SU-DHL-6 (cell line): Measurements from ENCODE around the gene SMIM38.

ENCODE experiments used
- H2AFZ ChIP-seq: fragments of 200-600 bp; sonication (generic); 2 replicates; pipeline ENCODE4 v1.6.1; 2014; ENCODE audit warnings: low read depth, mild to moderate bottlenecking, moderate library complexity, mixed read lengths, antibody characterized with exemption, low read length; ENCODE audit not compliant: severe bottlenecking
- H3F3A ChIP-seq: fragments of 200-600 bp; shearing (Covaris generic); 2 replicates; pipeline ENCODE4 v1.6.0; 2016; ENCODE audit warnings: antibody characterized with exemption, mild to moderate bottlenecking; ENCODE audit not compliant: insufficient read depth
- H3K27ac ChIP-seq: fragments of 200-600 bp; sonication (generic); 2 replicates; pipeline ENCODE4 v1.5.1; 2016; ENCODE audit warnings: low read depth, mild to moderate bottlenecking, low read length, moderate library complexity, mixed read lengths
- H3K27me3 ChIP-seq: fragments of 200-600 bp; sonication (generic), shearing (Covaris generic); 2 replicates; pipeline ENCODE4 v1.6.0; 2014; ENCODE audit warnings: mild to moderate bottlenecking, low read length
- H3K36me3 ChIP-seq: fragments of 200-600 bp; sonication (generic); 2 replicates; pipeline ENCODE4 v1.6.1; 2014; ENCODE audit warnings: mild to moderate bottlenecking, low read length, mixed read lengths
- H3K4me2 ChIP-seq: fragments of 300-600, 200-600 bp; shearing (Covaris generic), sonication (generic); 2 replicates; pipeline ENCODE4 v1.6.0; 2014; ENCODE audit warnings: low read length, low read depth, mild to moderate bottlenecking; ENCODE audit not compliant: poor library complexity, severe bottlenecking
- H3K4me3 ChIP-seq: fragments of 200-600 bp; sonication (generic); 2 replicates; pipeline ENCODE4 v1.5.1; 2014; ENCODE audit warnings: antibody characterized with exemption, low read length, mild to moderate bottlenecking, mixed read lengths; ENCODE audit not compliant: insufficient read depth, poor library complexity, severe bottlenecking
- H3K79me2 ChIP-seq: fragments of 200-600 bp; sonication (generic); 2 replicates; pipeline ENCODE4 v1.6.1; 2014; ENCODE audit warnings: mild to moderate bottlenecking, low read length, moderate library complexity; ENCODE audit not compliant: insufficient read depth
- H3K9ac ChIP-seq: fragments of 200-600 bp; sonication (generic); 2 replicates; pipeline ENCODE4 v1.7.0; 2014; ENCODE audit warnings: mild to moderate bottlenecking, low read length
- H3K9me2 ChIP-seq: fragments of 200-600 bp; sonication (generic); replicated peaks from 2 replicates; pipeline ENCODE4 v1.6.1; 2014; ENCODE audit warnings: low read length; ENCODE audit not compliant: insufficient read depth
- H3K9me3 ChIP-seq: fragments of 200-600 bp; sonication (generic); 2 replicates; pipeline ENCODE4 v1.6.1; 2014; ENCODE audit warnings: low read length, mixed read lengths; ENCODE audit not compliant: insufficient read depth
- H4K20me1 ChIP-seq: fragments of 200-600 bp; sonication (generic); 2 replicates; pipeline ENCODE4 v1.6.1; 2014; ENCODE audit warnings: low read depth, mild to moderate bottlenecking, antibody characterized with exemption, low read length, moderate library complexity, mixed read lengths
- CTCF ChIP-seq: fragments of 200-600 bp; sonication (generic); IDR thresholded peaks from one replicate; pipeline ENCODE4 v1.5.1; 2017; ENCODE audit warnings: antibody characterized with exemption, mild to moderate bottlenecking, low read length, moderate library complexity; ENCODE audit not compliant: insufficient read depth, poor library complexity, severe bottlenecking
- EZH2phosphoT487 ChIP-seq: fragments of 200-600 bp; sonication (generic), shearing (Covaris generic); conservative IDR thresholded peaks from 2 replicates; pipeline ENCODE4 v1.6.1; 2018; ENCODE audit warnings: mild to moderate bottlenecking, antibody characterized with exemption, low read length, moderate library complexity, mixed read lengths

The SMIM38 gene

GRCh38 chr11:69201066-69201365, 45.3 kb downstream of the SMIM38 start:
- no peaks in the 10 kb centered on the region for H3F3A ChIP-seq

GRCh38 chr11:69201764-69202370, 46.1 kb downstream of the SMIM38 start:
- H3K36me3 ChIP-seq = no peaks in the 10 kb centered on the region
- H3K4me3 ChIP-seq = no peak overlapping the region
- H3K27ac ChIP-seq = no peak overlapping the region
- no peaks in the 10 kb centered on the region for H4K20me1 ChIP-seq
- no peak overlapping the region for H3K9ac ChIP-seq
- no peak overlapping the region for H3K4me2 ChIP-seq
- no peaks in the 10 kb centered on the region for H3K27me3 ChIP-seq
- no peaks in the 10 kb centered on the region for H3F3A ChIP-seq
- TF ChIP-seq CTCF = no peak
- no peaks in the 10 kb centered on the region for H3K9me2 ChIP-seq
- no peaks in the 10 kb centered on the region for H3K79me2 ChIP-seq
- no peak overlapping the region for H2AFZ ChIP-seq
- no peaks in the 10 kb centered on the region for H3K9me3 ChIP-seq

More at GRCh38 chr11:69201066-69201365, 45.3 kb downstream of the SMIM38 start:
- TF ChIP-seq EZH2phosphoT487 (no peak), CTCF (no peak)
- Histone ChIP-seq H3K36me3 (no peaks in the 10 kb centered on the region), H3K4me2 (no peak overlapping the region), H2AFZ (no peak overlapping the region), H3K9ac (no peak overlapping the region), H3K27ac (no peak overlapping the region), H4K20me1 (no peaks in the 10 kb centered on the region), H3K27me3 (no peaks in the 10 kb centered on the region), H3K9me2 (no peaks in the 10 kb centered on the region), H3K79me2 (no peaks in the 10 kb centered on the region), H3K4me3 (no peak overlapping the region), H3K9me3 (no peaks in the 10 kb centered on the region)

- no peaks in the 10 kb centered on the region for H3K27me3 ChIP-seq
- no peak overlapping the region for H3K27ac ChIP-seq
- no peak overlapping the region for H2AFZ ChIP-seq
- H3K9ac ChIP-seq = no peak overlapping the region
- no peak overlapping the region for H3K4me2 ChIP-seq
- H3K4me3 ChIP-seq = no peak overlapping the region
- H3F3A ChIP-seq = no peaks in the 10 kb centered on the region
- H4K20me1 ChIP-seq = no peaks in the 10 kb centered on the region
- no peaks in the 10 kb centered on the region for H3K79me2 ChIP-seq
- H3K9me2 ChIP-seq = no peaks in the 10 kb centered on the region
- no peaks in the 10 kb centered on the region for H3K36me3 ChIP-seq
- TF ChIP-seq EZH2phosphoT487 (no peak), CTCF (no peak)
- H3K9me3 ChIP-seq = no peaks in the 10 kb centered on the region
These were observed 46.9 kb downstream of the SMIM38 start for GRCh38 chr11:69202511-69203221.
